Measurements from ENCODE around the gene TMEM187. TPM values are rescaled to one million over a fixed set of nuclear protein-coding genes. Genes with fewer than 3 reads are reported as not detected.

TMEM187 gene
- total RNA-seq, 1 experiment from 2014 or later = 9.0 TPM

GRCh38 chrX:153934762-153935325 lies 37.7 kb upstream of the TMEM187 start, which contains the start of gene NAA10:
Gene NAA10 (minus strand): TSS chrX:153935037. CDS start chrX:153934904, 133 bp downstream.
- DNase-seq (ENCODE audit: low read depth) = peak; percentile 61

GRCh38 chrX:153935326-153935851 lies 37.2 kb upstream of the TMEM187 start:
- DNase-seq (ENCODE audit: low read depth) = no peak

GRCh38 chrX:153937056-153937455 lies 35.5 kb upstream of the TMEM187 start:
- no peak for DNase-seq (ENCODE audit: low read depth)

- DNase-seq (ENCODE audit: low read depth) = no peak
Measured at GRCh38 chrX:153938226-153938786, 34.2 kb upstream of the TMEM187 start.

- DNase-seq (ENCODE audit: low read depth) = no peak
Measured at GRCh38 chrX:153939573-153939972, 33.0 kb upstream of the TMEM187 start.

GRCh38 chrX:153941336-153942252 lies 31.0 kb upstream of the TMEM187 start:
- DNase-seq (ENCODE audit: low read depth) = no peak

- no peak for DNase-seq (ENCODE audit: low read depth)
Measured at GRCh38 chrX:153944140-153944799, 28.3 kb upstream of the TMEM187 start, which contains the start of gene RENBP. Gene RENBP (minus strand): TSS chrX:153944643. CDS start chrX:153944610, 33 bp downstream.

- DNase-seq (ENCODE audit: low read depth) = no peak
Measured at GRCh38 chrX:153944800-153945150, 27.8 kb upstream of the TMEM187 start.

- DNase-seq (ENCODE audit: low read depth) = no peak
Measured at GRCh38 chrX:153945956-153946943, 26.3 kb upstream of the TMEM187 start.

GRCh38 chrX:153947009-153947769 lies 25.4 kb upstream of the TMEM187 start:
- DNase-seq (ENCODE audit: low read depth) = peak; percentile 68

- no peak for DNase-seq (ENCODE audit: low read depth)
Measured at GRCh38 chrX:153948002-153948466, 24.5 kb upstream of the TMEM187 start.

GRCh38 chrX:153948847-153949805 lies 23.4 kb upstream of the TMEM187 start:
- DNase-seq (ENCODE audit: low read depth) = no peak

GRCh38 chrX:153950127-153950526 lies 22.4 kb upstream of the TMEM187 start:
- no peak for DNase-seq (ENCODE audit: low read depth)

GRCh38 chrX:153951683-153952372 lies 20.7 kb upstream of the TMEM187 start:
- DNase-seq (ENCODE audit: low read depth) = no peak

- DNase-seq (ENCODE audit: low read depth) = no peak
Measured at GRCh38 chrX:153952373-153953026, 20.1 kb upstream of the TMEM187 start.

- peak; percentile 43 for DNase-seq (ENCODE audit: low read depth)
Measured at GRCh38 chrX:153953342-153953830, 19.2 kb upstream of the TMEM187 start.

Data from LHCN-M2 (cell line).